ENCODE measurements around the gene ANKRD11. TPM values are rescaled to one million over a fixed set of nuclear protein-coding genes. Genes with fewer than 3 reads are reported as not detected.
"Not testable (repeated sequence)": the region's sequence is repeated elsewhere in the genome, so short reads cannot be mapped to it uniquely, and the experiment has no call there.

The ANKRD11 gene
- total RNA-seq, 2 donors from 2014 or later, result 118 to 159 TPM

GRCh38 chr16:89334461-89334860 lies 155.9 kb downstream of the ANKRD11 start:
- H3K4me3 ChIP-seq (ENCODE audit: low read length), result no peak overlapping the region
- peaks cover 16% of the 10 kb centered on the region for H3K4me1 ChIP-seq (ENCODE audit: control insufficient read depth, insufficient read depth, low read length)
- no peak overlapping the region for H3K9ac ChIP-seq (ENCODE audit: extremely low read depth, low read length, poor library complexity, severe bottlenecking)
- no peak for TF ChIP-seq CTCF (conservative IDR thresholded peaks at IDR 0.05)
- no peaks in the 10 kb centered on the region for H3K9me3 ChIP-seq (ENCODE audit: control insufficient read depth, low read length)
- WGBS, 2 experiments (ENCODE audit: insufficient coverage in 1 of 2, insufficient read length in 1 of 2), result 94 to 95% methylated on average over 8 to 12 of the region's 12 CpGs
- peak overlapping the region; percentile 84 for H3K27ac Mint-ChIP-seq
- H3K36me3 ChIP-seq (ENCODE audit: control insufficient read depth, insufficient read depth, low read length), result no peaks in the 10 kb centered on the region
- no peaks in the 10 kb centered on the region for H3K27me3 Mint-ChIP-seq (ENCODE audit: insufficient read depth)
- DNase-seq, result no peak
- H3K27me3 ChIP-seq (ENCODE audit: control insufficient read depth, insufficient read depth, low read length, poor library complexity, severe bottlenecking), result no peaks in the 10 kb centered on the region
- H3K4me3 Mint-ChIP-seq, result no peak overlapping the region
- no peaks in the 10 kb centered on the region for H3K36me3 Mint-ChIP-seq (ENCODE audit: low read depth)
- H3K27ac ChIP-seq (ENCODE audit: low read depth, low read length), result peak overlapping the region; percentile 76
- H3K4me1 Mint-ChIP-seq, result peaks cover 44% of the 10 kb centered on the region
- H3K9me3 Mint-ChIP-seq, result no peaks in the 10 kb centered on the region

GRCh38 chr16:89334050-89334449 lies 156.3 kb downstream of the ANKRD11 start:
- Histone ChIP-seq H3K36me3 (ENCODE audit: control insufficient read depth, insufficient read depth, low read length) (no peaks in the 10 kb centered on the region), H3K27me3 (ENCODE audit: control insufficient read depth, insufficient read depth, low read length, poor library complexity, severe bottlenecking) (no peaks in the 10 kb centered on the region), H3K4me1 (ENCODE audit: control insufficient read depth, insufficient read depth, low read length) (peaks cover 16% of the 10 kb centered on the region), H3K27ac (ENCODE audit: low read depth, low read length) (peak overlapping the region; percentile 76), H3K9me3 (ENCODE audit: control insufficient read depth, low read length) (no peaks in the 10 kb centered on the region), H3K4me3 (ENCODE audit: low read length) (no peak overlapping the region), H3K9ac (ENCODE audit: extremely low read depth, low read length, poor library complexity, severe bottlenecking) (no peak overlapping the region)
- peaks cover 2% of the 10 kb centered on the region for H3K36me3 Mint-ChIP-seq (ENCODE audit: low read depth)
- no peak for TF ChIP-seq CTCF (conservative IDR thresholded peaks at IDR 0.05)
- 78 to 88% methylated on average over 1 to 2 of the region's 2 CpGs for WGBS, 2 experiments (ENCODE audit: insufficient coverage in 1 of 2, insufficient read length in 1 of 2)
- DNase-seq, result no peak
- H3K27ac Mint-ChIP-seq, result peak overlapping the region; percentile 84
- no peaks in the 10 kb centered on the region for H3K27me3 Mint-ChIP-seq (ENCODE audit: insufficient read depth)
- peaks cover 42% of the 10 kb centered on the region for H3K4me1 Mint-ChIP-seq
- no peaks in the 10 kb centered on the region for H3K9me3 Mint-ChIP-seq
- no peak overlapping the region for H3K4me3 Mint-ChIP-seq

- not testable (repeated sequence) for DNase-seq; H3K36me3 Mint-ChIP-seq (ENCODE audit: low read depth); H3K9ac ChIP-seq (ENCODE audit: extremely low read depth, low read length, poor library complexity, severe bottlenecking)
Measured at GRCh38 chr16:89333401-89334001, 156.9 kb downstream of the ANKRD11 start.

More at GRCh38 chr16:89333401-89334001, 156.9 kb downstream of the ANKRD11 start:
- not testable (repeated sequence) for H3K4me3 ChIP-seq (ENCODE audit: low read length); H3K9me3 ChIP-seq (ENCODE audit: control insufficient read depth, low read length); H3K36me3 ChIP-seq (ENCODE audit: control insufficient read depth, insufficient read depth, low read length); H3K9me3 Mint-ChIP-seq; H3K4me3 Mint-ChIP-seq; H3K27me3 ChIP-seq (ENCODE audit: control insufficient read depth, insufficient read depth, low read length, poor library complexity, severe bottlenecking); H3K27me3 Mint-ChIP-seq (ENCODE audit: insufficient read depth)
- Mint-ChIP-seq H3K27ac (peak overlapping the region; percentile 76), H3K4me1 (peaks cover 38% of the 10 kb centered on the region)
- WGBS, 2 experiments (ENCODE audit: insufficient coverage in 1 of 2, insufficient read length in 1 of 2), result 82 to 88% methylated on average over 8 to 10 of the region's 13 CpGs
- H3K4me1 ChIP-seq (ENCODE audit: control insufficient read depth, insufficient read depth, low read length), result peaks cover 16% of the 10 kb centered on the region
- peak; percentile 23 for TF ChIP-seq CTCF (conservative IDR thresholded peaks at IDR 0.05)
- peak overlapping the region; percentile 76 for H3K27ac ChIP-seq (ENCODE audit: low read depth, low read length)

All from endodermal cell (in vitro differentiated cells).